ENCODE data around the gene NOL12.
"Not testable (repeated sequence)": the region's sequence is repeated elsewhere in the genome, so short reads cannot be mapped to it uniquely, and the experiment has no call there.

The NOL12 gene, protein sequence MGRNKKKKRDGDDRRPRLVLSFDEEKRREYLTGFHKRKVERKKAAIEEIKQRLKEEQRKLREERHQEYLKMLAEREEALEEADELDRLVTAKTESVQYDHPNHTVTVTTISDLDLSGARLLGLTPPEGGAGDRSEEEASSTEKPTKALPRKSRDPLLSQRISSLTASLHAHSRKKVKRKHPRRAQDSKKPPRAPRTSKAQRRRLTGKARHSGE

DNA sequence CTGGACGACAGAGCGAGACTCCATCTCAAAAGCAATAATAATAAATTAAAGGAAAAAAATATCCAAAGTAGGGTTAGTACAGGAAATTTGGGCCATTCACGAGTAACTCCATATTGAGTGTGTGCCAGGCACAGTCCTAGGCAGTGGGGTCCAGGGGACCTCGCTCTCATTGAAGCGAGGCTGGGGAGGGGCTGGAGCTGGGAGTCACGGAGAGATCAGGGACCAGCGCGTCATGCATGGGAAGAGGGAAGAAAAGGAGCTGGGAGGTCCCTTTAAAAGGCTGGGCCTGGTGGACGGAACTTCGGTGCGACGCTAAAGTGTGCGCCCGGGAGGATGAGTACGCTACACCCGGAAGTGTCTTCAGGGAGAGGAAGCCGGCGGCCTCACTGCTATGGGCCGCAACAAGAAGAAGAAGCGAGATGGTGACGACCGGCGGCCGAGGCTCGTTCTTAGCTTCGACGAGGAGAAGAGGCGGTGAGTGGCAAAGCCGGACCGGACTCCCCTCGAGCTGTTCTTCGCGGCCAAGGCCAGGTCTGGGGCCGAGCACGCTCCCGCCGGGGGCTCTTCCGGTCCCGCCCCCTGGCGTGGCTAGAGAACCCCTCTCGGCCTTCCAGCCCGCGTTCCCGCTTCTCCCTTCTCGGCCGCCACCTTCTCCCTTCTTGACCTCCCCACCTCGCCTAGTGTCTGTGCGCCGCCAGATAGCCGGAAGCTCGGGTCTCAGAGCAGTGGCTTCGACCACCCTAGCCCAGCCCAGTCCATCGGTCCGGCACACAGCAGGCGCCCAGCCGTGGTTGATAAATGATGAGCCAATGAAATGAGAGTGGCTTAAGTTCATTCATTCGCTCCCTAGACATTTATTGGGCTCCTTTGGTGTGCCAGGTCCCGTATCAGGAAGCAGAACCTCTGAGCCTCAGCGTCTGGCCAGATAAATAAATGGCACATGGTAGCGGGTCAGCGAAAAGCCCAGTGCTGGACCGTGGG, at the start of gene NOL12:
Gene NOL12 (plus strand): TSS at position 342 of the 981 bp plus-strand sequence. CDS start 50 bp downstream, at position 392.
- peak; percentile 86 for DNase-seq (ENCODE audit: low read depth)

DNA sequence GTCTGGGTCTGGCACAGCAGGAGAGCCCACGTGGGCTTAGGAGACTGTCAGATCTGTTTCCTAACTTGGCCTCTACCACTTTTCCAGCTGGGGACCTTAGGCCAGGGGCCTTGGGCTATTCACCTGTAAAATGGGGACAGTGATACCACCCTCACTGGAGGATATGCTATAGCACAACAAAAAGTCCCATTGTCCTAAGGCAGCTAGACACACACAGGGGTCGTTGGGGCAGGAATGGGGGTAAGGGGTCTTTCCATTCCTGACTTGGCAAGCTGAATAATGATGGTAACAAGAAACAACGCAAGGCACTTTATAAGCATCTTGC, 49.2 kb upstream of the NOL12 start:
- DNase-seq (ENCODE audit: low read depth): no peak

DNA sequence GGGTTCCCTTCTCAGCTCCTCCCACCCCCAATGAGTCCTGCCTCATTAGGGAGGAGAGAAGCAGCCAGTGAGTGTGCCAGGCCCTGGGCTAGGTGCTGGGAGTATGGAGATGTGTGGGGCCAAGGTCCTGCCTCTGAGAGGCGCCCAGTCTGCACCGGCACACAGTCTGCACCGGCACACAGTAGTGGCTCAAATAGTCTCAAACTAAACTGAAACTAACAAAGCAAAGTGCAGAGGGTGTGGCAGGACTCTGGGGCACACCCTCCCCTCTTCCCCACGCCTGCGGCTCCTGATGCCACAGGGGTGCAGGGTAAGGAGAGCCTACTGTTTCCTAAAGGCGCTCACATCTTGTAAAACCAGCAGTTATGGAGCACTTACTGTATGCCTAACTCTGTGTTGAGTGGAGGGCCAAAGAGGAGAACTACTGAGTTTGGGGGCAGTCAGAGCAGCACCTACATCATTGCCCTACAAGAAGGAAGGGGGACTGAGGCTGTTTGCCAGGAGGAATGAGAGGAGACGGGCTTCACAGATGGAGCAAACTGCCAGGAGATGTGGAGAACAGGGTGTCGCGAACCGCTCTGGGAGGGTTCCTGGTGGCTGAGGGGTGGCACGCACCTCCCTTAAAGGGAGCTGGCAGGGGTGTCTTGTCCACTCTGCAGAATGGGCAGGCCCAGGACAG, 47.6 kb upstream of the NOL12 start:
- no peak for DNase-seq (ENCODE audit: low read depth)

DNA sequence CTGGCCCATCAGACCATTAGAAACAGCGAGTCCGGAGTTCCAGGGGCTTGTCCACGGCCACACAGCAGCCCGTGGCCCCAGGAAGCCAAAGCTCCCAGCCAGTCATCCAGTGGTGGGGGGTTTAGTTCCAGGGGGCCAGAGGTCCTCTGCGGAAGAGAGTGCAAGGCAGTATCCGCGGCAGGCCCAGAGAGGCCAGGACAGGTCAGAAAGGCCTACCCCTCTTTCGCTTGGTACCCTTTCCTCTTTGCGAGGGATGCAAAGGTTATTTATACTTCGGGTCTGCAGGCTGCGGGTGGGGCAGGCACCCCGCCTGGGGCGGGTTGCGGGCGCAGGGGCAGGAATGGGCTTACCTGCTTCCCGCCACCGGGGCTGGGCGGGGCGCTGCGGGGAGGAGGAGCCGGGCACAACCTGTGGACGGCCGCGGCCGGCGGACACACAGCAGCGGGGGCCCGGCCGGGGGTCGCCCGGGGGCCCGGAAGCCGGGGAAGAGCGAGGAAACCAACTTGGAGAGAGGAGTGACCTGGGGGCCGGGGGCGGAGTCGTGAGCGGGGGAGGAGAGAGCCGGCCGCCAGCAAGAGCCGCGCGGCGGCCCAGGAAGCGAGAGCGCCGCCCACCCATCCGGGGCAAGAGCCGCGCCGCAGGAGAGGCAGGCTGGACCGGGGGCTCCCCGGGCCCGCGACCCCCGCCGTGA, 46.9 kb upstream of the NOL12 start, which contains the start of gene SH3BP1:
Gene SH3BP1 (plus strand): TSS at position 600 of the 691 bp plus-strand sequence. CDS start 119 bp downstream, outside the sequence.
- DNase-seq (ENCODE audit: low read depth): no peak

DNA sequence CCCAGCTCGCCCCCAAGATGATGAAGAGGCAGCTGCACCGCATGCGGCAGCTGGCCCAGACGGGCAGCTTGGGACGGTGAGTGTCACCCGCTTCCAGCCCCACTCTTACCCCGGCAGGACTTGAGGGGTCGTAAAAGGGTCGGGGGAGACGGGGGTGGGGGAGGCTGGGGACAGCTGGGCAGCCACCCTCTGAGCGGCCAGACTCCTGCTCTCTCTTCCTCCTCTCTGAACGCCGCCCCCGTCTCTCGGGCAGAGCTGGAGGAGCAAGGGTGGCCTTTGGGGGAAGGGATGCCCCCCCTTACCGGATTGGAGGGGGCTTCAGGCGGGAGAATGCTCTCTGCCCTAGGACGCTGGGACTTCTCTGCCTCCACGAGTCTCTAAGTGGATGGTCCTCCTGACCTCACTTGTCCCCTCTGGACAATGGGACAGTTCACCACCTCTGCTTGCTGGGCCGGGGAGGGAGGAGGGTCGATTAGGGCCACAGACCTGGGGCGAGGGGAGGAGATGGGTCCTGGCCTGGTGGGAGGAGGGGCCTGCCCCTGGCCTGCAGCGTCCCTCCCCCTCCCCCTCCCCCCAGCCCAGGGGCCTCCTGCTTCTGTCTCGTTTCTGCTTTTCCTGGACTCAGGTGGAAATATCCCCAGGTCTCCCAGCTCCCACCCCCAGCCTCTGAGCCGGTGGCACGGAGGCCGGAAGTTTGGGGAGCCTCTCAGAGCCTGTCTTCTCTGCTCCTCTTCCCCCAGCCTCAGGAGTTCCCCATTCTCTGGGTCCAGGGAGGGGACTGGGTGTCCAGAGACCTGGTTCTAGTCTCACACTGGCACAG, 46.2 kb upstream of the NOL12 start:
- no peak for DNase-seq (ENCODE audit: low read depth)

DNA sequence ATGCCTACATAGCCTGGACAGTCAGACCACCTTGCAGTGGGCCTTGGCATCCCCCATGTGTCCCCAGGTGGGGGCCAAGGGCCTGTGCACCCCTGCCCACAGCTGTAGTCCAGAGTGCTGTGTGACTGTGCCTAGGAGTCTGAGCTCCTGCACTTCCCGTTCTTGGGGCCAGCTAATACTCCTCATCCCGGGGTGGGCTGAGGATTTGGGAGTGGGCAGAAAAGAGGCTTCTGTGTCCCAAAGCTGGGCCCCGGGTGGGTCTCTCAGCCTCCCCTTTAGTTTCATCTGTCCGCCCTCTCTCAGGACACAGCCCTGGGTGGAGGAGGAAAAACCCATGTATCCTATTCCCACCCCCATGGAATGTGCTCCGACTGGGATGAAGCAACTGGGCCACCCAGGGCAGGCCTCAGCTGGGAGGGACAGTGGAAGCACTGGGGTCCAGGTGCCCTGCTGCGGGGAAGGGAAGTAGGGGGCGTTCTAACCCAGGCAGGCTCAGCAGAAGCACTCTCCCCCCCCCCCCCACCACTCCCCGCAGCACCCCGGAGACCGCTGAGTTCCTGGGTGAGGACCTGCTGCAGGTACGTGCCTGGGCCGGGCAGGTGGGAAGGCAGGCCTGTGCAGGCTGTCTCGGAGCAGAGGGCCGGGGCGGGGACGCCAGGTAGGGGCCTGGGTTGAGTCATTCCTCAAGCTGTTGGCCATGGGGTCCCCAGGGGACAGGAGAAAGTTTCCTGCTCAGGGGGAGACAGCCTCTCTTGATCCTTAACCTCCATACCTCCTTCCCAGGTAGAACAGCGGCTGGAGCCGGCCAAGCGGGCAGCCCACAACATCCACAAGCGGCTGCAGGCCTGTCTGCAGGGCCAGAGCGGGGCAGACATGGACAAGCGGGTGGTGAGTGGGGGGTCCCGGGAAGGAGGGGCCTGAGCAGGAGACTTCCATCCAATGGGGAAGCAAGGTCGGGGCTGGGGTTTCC, 45.3 kb upstream of the NOL12 start:
- DNase-seq (ENCODE audit: low read depth): no peak

DNA sequence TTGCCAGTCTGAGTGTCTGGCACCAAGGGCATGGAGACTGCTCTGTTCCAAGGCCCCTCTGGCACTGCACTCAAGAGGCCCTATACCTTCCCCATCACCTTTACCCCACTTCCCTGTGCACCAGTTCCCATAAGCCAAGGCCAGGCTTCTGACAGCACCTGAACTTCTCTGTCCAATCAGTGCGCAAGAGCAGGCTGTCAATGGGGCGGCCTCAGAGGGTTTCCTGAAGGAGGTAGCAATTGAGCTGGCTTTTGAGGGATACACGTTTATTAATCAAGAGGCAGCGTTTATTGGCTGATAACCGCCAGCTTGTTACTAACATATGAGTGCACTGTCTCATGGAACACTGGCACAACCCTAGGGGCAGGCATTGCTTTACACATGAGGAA, 44.6 kb upstream of the NOL12 start:
- no peak for DNase-seq (ENCODE audit: low read depth)

DNA sequence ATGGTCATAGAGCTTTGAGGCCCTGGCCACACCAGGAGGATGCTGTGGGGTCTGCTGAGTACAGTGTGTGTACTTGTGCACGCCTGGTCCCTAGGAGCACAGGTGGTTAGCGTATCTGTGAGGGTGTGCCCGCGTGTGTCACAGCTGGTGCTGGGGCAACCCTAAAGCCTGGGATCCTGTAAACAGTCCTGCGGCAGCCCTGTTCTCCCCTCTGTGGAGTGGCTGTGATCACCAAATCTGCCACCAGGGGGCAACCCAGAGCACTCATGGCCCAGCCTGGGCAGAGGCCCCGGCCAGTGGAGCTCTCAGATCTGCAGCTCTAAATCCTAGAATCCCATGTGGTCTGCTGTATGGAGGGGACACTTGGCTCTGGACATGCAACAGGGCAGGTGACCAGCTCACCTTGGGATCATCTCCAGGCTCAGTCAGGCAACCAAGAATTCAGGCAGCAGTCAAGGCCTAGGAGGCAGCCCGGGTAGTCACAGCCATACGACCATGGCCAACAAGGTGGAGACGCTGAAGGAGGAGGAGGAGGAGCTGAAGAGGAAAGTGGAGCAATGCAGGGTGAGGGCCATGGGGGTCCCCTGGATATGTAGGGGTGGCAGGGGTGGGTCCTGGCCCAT, 42.8 kb upstream of the NOL12 start:
- DNase-seq (ENCODE audit: low read depth): peak; percentile 52

DNA sequence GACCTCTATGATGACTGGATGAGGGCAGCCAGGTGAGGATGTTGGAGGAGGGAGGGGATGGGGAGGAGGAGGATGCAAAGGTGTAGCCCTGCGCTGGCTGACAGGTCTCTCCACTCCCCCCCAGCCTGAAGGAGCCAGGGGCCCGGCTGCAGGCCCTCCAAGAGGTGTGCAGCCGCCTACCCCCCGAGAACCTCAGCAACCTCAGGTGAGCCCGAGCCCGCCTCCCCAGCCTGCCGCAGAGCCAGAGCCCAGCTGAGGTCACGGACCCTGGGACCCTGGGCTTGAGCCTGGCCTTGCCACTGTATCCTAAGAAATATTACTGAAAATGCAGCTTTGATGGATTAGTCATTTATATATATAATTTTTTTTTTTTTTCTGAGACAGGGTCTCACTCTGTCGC, 38.8 kb upstream of the NOL12 start:
- no peak for DNase-seq (ENCODE audit: low read depth)

DNA sequence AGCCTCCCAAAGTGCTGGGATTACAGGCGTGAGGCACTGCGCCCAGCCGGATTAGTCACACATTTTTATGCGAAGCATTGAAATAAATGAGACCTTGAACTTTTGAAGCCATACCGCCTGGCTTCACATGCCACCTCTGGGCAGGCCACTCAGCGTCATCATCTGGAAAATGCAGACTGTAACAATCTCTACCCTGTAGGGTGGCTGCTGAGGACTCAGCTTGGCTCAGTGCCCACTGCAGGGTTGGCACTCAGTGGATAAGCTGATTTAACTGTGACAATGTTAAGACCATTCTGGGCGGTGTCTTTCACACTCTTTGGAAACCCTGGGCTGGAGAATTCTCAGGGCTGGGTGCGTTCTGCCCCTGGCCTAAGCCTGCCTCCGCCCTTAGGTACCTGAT, 38.2 kb upstream of the NOL12 start:
- DNase-seq (ENCODE audit: low read depth): no peak

DNA sequence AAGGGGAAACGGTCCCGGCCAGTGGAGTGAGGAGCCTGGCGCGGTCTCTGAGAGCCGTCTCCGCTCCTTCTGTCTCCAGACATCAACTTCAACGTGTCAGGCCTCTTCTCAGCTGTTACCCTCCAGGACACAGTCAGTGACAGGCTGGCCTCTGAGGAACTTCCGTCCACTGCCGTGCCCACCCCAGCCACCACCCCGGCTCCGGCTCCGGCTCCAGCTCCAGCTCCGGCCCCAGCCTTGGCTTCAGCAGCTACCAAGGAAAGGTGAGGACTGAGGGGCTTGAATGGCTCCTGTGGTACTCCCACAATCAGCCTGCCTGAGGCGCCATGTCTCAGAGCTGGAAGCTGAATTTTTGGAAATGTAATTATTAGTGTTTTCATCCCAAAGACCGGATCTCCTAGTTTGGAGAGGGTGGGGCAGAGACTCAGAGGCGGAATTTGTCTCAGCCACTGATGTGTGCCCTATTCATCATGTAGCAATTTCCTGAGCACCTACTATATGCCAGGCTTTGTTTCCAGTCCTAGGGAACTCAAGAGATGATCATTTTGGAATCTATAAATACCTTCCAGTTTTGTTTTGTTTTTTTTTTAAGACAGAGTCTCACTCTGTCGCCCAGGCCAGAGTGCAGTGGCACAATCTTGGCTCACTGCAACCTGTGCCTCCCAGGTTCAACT, 35.5 kb upstream of the NOL12 start:
- no peak for DNase-seq (ENCODE audit: low read depth)

DNA sequence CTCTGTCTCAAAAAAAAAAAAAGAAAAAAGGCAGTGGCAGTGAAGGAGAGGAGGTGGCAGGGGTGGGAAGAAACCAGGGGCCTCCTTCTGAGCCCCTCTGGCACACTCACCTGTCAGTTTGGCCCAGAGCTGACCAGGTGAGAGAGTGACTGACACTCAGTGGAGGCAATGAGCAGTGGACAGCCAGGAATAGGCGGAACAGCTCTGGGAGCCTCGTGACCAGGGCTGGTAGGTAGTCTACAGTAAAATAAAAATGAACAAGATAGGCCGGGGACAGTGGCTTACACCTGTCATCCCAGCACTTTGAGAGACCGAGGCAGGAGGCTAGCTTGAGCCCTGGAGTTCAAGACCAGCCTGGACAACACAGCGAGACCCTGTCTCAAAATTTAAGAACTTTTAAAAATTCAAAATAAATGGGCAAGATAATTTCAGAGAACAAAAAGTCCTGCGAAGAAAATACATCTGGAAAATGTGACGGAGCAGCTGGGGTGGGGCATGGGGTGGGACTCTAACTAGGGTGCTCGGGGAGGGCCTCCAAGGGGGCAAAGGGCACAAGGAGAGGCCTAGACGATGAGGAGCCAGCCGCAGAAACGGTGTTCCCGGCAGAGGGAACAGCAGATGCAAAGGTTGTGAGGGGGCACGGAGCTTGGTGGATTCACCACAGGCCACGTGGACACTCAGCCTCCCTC, 31.4 kb upstream of the NOL12 start:
- no peak for DNase-seq (ENCODE audit: low read depth)

DNA sequence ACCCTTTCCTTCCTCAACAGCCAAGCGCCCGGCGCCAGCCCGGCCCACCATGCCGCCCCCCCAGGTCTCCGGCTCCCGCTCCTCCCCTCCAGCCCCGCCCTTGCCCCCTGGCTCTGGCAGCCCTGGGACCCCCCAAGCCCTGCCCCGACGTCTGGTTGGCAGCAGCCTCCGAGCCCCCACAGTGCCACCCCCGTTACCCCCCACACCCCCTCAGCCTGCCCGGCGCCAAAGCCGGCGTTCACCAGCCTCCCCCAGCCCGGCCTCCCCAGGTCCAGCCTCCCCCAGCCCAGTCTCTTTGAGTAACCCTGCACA, 30.9 kb upstream of the NOL12 start:
- no peak for DNase-seq (ENCODE audit: low read depth)

DNA sequence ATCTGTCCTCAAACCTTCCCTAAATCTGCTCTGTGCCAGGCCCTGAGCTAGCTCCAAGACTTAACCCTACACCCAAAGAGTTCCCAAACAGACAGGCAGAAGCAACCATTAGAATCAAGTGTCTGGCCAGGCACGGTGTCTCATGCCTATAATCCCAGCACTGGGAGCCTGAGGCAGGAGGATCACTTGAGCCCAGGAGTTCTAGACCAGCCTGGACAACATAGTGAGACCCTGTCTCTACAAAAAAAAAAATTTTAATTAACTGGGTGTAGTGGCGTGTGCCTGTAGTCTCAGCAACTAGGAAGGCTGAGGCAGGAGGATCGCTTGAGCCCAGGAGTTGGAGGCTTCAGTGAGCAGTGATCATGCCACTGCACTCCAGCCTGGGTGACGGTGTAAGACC, 29.6 kb upstream of the NOL12 start:
- DNase-seq (ENCODE audit: low read depth): not testable (repeated sequence)

DNA sequence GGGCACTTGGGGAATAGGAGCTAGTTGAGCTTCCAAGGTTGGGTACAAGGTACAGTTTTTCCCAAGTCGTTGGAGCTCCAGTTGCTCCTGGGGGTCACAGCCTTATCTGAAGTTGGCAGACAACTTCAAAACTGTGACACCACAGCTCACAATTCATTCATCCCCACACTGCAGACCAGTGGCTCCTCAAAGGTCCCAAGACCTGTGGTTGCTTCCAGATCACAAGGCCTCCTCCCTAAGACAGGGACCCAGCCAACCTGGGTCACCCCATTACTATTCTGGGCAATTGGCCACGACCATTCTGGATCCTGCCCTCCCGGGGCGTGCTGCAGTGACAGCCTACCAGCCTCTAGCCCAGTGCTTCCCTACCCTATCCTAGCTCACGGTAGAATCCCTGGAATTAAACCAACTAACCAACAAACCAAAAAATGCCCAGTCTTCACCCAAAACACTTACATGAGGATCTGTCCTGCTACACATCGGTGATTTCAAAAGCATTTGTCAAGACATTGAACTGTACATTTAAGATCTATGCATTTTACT, 28.5 kb upstream of the NOL12 start:
- DNase-seq (ENCODE audit: low read depth): no peak

DNA sequence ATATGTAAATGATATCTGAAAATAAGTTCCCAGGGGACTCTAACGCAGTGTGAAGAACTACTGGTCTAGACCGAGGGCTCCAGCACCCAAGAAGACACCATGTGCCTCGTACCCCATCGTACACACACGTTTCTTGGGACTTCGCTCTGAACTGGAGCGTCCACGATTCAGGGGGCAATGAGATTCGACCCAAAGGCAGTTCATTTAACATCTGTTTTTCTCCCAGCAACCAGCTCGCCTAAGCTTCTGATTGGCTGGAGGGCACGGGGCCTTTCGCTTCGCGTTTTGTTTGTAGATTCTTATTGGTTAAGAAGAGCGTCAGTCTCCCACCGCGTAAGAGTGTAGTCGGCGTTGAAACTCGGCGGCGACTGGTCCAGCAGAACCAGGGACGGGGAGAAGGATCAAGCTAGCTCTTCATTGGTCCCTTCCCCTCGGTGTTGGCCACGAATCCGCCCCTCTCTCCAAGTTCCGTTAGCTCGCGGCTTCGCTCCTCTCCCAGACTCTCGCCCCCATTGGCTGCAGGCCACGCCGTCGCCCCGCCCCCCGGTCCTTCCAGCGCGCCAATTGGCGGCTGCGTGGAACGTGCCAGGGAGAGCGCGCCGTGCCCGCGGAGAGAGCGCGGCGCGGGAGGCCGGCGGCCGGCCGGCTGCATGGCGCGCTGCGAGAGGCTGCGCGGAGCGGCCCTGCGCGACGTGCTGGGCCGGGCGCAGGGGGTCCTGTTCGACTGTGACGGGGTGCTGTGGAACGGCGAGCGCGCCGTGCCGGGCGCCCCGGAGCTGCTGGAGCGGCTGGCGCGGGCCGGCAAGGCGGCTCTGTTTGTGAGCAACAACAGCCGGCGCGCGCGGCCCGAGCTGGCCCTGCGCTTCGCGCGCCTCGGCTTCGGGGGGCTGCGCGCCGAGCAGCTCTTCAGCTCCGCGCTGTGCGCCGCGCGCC, 27.7 kb upstream of the NOL12 start, which contains the start of gene PDXP:
Gene PDXP (plus strand): TSS at position 591 of the 933 bp plus-strand sequence. CDS start 60 bp downstream, at position 651.
- peak; percentile 100 for DNase-seq (ENCODE audit: low read depth)

All from fibroblast of gingiva (primary cell).